ENCODE results near the gene THOC5. TPM values are rescaled to one million over a fixed set of nuclear protein-coding genes. Genes with fewer than 3 reads are reported as not detected.

The THOC5 gene
- total and polyA plus RNA-seq, 2 of the 4 experiments (the other 2 are of a cell fraction) = 68.4 to 73.7 TPM

DNA sequence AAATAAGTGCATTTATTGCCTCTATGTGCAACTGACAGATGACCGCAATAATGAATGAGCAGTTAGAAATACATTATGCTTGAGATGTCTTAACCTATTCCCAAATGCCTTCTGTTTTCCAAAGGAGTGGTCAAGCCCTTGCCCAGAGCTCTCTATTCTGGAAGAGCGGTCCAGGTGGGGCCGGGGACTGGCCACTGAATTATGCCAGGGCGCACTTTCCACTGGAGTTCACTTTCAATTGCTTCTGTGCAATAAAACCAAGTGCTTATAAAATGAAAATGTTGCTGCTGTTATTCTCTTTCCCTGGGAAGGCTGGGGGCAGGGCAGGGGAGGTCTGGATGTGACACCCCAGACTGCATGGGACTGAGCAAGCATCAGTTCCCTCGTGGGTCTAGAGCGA lies 62.5 kb downstream of the THOC5 start:
- DNase-seq = no peak
- no CpG with 5 or more reads among the region's 6 CpGs for WGBS, 2 experiments (ENCODE audit: extremely low coverage in 2 of 2, insufficient read length in 1 of 2)

More for the DNA sequence above, 62.5 kb downstream of the THOC5 start:
- H3K79me1 ChIP-seq (ENCODE audit: low read depth in 1 of 2, low read length in 2 of 2) = no peaks in the 10 kb centered on the region
- no peak overlapping the region for H3K4ac ChIP-seq (ENCODE audit: low read depth, low read length)
- H3K14ac ChIP-seq (replicated peaks; ENCODE audit: low read depth, low read length) = no peak overlapping the region
- H2BK20ac ChIP-seq (ENCODE audit: low read depth, low read length) = no peak overlapping the region
- intact Hi-C loops (cut with micrococcal nuclease) (no loop called here), in situ Hi-C loops (cut with MboI; ENCODE audit: low sequenced_read_pairs) (no loop called here), dilution Hi-C loops (cut with HindIII; ENCODE audit: low sequenced_read_pairs, unreplicated experiment) (no loop called here)
- ChIA-PET POLR2A (ENCODE audit: unreplicated experiment) (no interaction called here), CTCF (no interaction called here)
- BruUV-seq (replicated peaks) = no TSS peak
- H3K18ac ChIP-seq (ENCODE audit: low read depth, low read length) = no peak overlapping the region
- no peaks in the 10 kb centered on the region for H4K20me1 ChIP-seq (ENCODE audit: insufficient read depth, low read length)
- no peak overlapping the region for H3K56ac ChIP-seq (ENCODE audit: extremely low read depth, insufficient read depth, low read length)
- no peaks in the 10 kb centered on the region for H3K36me3 ChIP-seq (ENCODE audit: control insufficient read depth, insufficient read depth, low read length)
- H3K23ac ChIP-seq (ENCODE audit: low read depth, low read length) = no peak overlapping the region
- no peak overlapping the region for H2BK5ac ChIP-seq (ENCODE audit: low read depth, low read length, poor library complexity, severe bottlenecking)
- TF ChIP-seq RAD21 (IDR thresholded peaks at IDR 0.05; ENCODE audit: low read length) (no peak), RFX5 (IDR thresholded peaks at IDR 0.05; ENCODE audit: low read depth, low read length) (no peak), NFE2L2 (IDR thresholded peaks at IDR 0.05; ENCODE audit: low read depth, low read length) (no peak), MAZ (IDR thresholded peaks at IDR 0.05; ENCODE audit: borderline replicate concordance, low read depth, low read length) (no peak), MXI1 (IDR thresholded peaks at IDR 0.05; ENCODE audit: borderline replicate concordance, low read depth, low read length) (no peak), POLR2A (IDR thresholded peaks at IDR 0.05; ENCODE audit: low read depth, low read length) (no peak), BHLHE40 (IDR thresholded peaks at IDR 0.05; ENCODE audit: low read depth, low read length) (no peak), FOS (IDR thresholded peaks at IDR 0.05; ENCODE audit: low read depth, low read length) (no peak), MAFK (IDR thresholded peaks at IDR 0.05; ENCODE audit: low read depth, low read length) (no peak), SMC3 (IDR thresholded peaks at IDR 0.05; ENCODE audit: low read depth, low read length) (no peak), CHD1 (IDR thresholded peaks at IDR 0.05; ENCODE audit: low read depth, low read length) (no peak)
- TF ChIP-seq, protein P1, sequence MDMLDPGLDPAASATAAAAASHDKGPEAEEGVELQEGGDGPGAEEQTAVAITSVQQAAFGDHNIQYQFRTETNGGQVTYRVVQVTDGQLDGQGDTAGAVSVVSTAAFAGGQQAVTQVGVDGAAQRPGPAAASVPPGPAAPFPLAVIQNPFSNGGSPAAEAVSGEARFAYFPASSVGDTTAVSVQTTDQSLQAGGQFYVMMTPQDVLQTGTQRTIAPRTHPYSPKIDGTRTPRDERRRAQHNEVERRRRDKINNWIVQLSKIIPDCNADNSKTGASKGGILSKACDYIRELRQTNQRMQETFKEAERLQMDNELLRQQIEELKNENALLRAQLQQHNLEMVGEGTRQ (IDR thresholded peaks at IDR 0.05; ENCODE audit: low read depth, low read length) = no peak
- TF ChIP-seq, protein P2, sequence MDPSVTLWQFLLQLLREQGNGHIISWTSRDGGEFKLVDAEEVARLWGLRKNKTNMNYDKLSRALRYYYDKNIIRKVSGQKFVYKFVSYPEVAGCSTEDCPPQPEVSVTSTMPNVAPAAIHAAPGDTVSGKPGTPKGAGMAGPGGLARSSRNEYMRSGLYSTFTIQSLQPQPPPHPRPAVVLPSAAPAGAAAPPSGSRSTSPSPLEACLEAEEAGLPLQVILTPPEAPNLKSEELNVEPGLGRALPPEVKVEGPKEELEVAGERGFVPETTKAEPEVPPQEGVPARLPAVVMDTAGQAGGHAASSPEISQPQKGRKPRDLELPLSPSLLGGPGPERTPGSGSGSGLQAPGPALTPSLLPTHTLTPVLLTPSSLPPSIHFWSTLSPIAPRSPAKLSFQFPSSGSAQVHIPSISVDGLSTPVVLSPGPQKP (IDR thresholded peaks at IDR 0.05; ENCODE audit: borderline replicate concordance, low read depth, low read length) = no peak
- H3K9me3 ChIP-seq (ENCODE audit: control insufficient read depth, insufficient read depth, low read length) = peaks cover 8% of the 10 kb centered on the region
- no peak for ATAC-seq (ENCODE audit: low read depth)
- no peak overlapping the region for H3K27ac ChIP-seq (ENCODE audit: insufficient read depth, low read length)
- no peak overlapping the region for H2BK15ac ChIP-seq (ENCODE audit: low read depth, low read length)
- H2AFZ ChIP-seq (replicated peaks; ENCODE audit: low read length, poor library complexity) = no peak overlapping the region
- no peak overlapping the region for H3K4me2 ChIP-seq (ENCODE audit: low read depth, low read length)
- no peaks in the 10 kb centered on the region for H3K27me3 ChIP-seq (ENCODE audit: control insufficient read depth, insufficient read depth, low read length)
- no peak overlapping the region for H4K8ac ChIP-seq (ENCODE audit: low read depth in 2 of 2, low read length in 2 of 2)
- H3K4me1 ChIP-seq (ENCODE audit: control insufficient read depth, insufficient read depth, low read length) = no peaks in the 10 kb centered on the region
- no peak overlapping the region for H2AK5ac ChIP-seq (ENCODE audit: low read depth, low read length)
- no peak overlapping the region for H4K5ac ChIP-seq (ENCODE audit: low read depth, low read length)
- H3K9me1 ChIP-seq (ENCODE audit: insufficient read depth, low read length) = no peaks in the 10 kb centered on the region
- H3K9ac ChIP-seq (ENCODE audit: low read depth, low read length) = no peak overlapping the region
- H3K4me3 ChIP-seq (ENCODE audit: insufficient read depth, low read depth, low read length) = no peak overlapping the region
- no peak overlapping the region for H2AK9ac ChIP-seq (replicated peaks; ENCODE audit: low read depth, low read length, poor library complexity)
- no peak overlapping the region for H4K91ac ChIP-seq (ENCODE audit: insufficient read depth, low read depth, low read length)
- no peak overlapping the region for H2BK120ac ChIP-seq (ENCODE audit: low read depth, low read length)
